Measurements from ENCODE around the gene PTX4. TPM values are rescaled to one million over a fixed set of nuclear protein-coding genes. Genes with fewer than 3 reads are reported as not detected.

Gene PTX4
- total RNA-seq, 1 donor from 2014 or later = 0.34 TPM

GRCh38 chr16:1461146-1461545 is 27.6 kb downstream of the PTX4 start:
- DNase-seq (ENCODE audit: low spot score) = no peak

GRCh38 chr16:1460602-1461138 is 28.1 kb downstream of the PTX4 start:
- DNase-seq (ENCODE audit: low spot score) = no peak

- no peak for DNase-seq (ENCODE audit: low spot score)
Observed at GRCh38 chr16:1459967-1460366, 28.8 kb downstream of the PTX4 start.

GRCh38 chr16:1458977-1459341 is 29.8 kb downstream of the PTX4 start:
- DNase-seq (ENCODE audit: low spot score) = no peak

GRCh38 chr16:1458336-1458976 is 30.3 kb downstream of the PTX4 start:
- DNase-seq (ENCODE audit: low spot score) = no peak

GRCh38 chr16:1457489-1458245 is 31.1 kb downstream of the PTX4 start:
- DNase-seq (ENCODE audit: low spot score) = no peak

- no peak for DNase-seq (ENCODE audit: low spot score)
Observed at GRCh38 chr16:1456951-1457350, 31.8 kb downstream of the PTX4 start.

- no peak for DNase-seq (ENCODE audit: low spot score)
Observed at GRCh38 chr16:1455190-1456171, 33.3 kb downstream of the PTX4 start.

- DNase-seq (ENCODE audit: low spot score) = no peak
Observed at GRCh38 chr16:1454561-1454960, 34.2 kb downstream of the PTX4 start.

- no peak for DNase-seq (ENCODE audit: low spot score)
Observed at GRCh38 chr16:1453316-1453715, 35.4 kb downstream of the PTX4 start.

- DNase-seq (ENCODE audit: low spot score) = no peak
Observed at GRCh38 chr16:1452530-1452929, 36.2 kb downstream of the PTX4 start.

GRCh38 chr16:1451702-1452392 is 36.9 kb downstream of the PTX4 start:
- no peak for DNase-seq (ENCODE audit: low spot score)

GRCh38 chr16:1450841-1451240 is 37.9 kb downstream of the PTX4 start:
- DNase-seq (ENCODE audit: low spot score) = no peak

- DNase-seq (ENCODE audit: low spot score) = no peak
Observed at GRCh38 chr16:1450218-1450617, 38.5 kb downstream of the PTX4 start.

- no peak for DNase-seq (ENCODE audit: low spot score)
Observed at GRCh38 chr16:1449201-1449788, 39.4 kb downstream of the PTX4 start.

GRCh38 chr16:1448536-1449116 is 40.1 kb downstream of the PTX4 start:
- no peak for DNase-seq (ENCODE audit: low spot score)

GRCh38 chr16:1447965-1448364 is 40.8 kb downstream of the PTX4 start:
- no peak for DNase-seq (ENCODE audit: low spot score)

- DNase-seq (ENCODE audit: low spot score) = no peak
Observed at GRCh38 chr16:1446296-1447080, 42.3 kb downstream of the PTX4 start.

GRCh38 chr16:1445518-1446203 is 43.1 kb downstream of the PTX4 start:
- DNase-seq (ENCODE audit: low spot score) = no peak

All from ureter (tissue), 1 donor.